RPMI8226 (cell line): ENCODE measurements around the gene PTOV1.

Experiments used
- DNase-seq: peaks from one replicate; pipeline ENCODE4 v3.0.0-alpha.2; 2015

Gene PTOV1

GRCh38 chr19:49861107-49861506 is 10.1 kb downstream of the PTOV1 start:
- DNase-seq: no peak

GRCh38 chr19:49861541-49862378 is 10.8 kb downstream of the PTOV1 start:
- no peak for DNase-seq

DNA sequence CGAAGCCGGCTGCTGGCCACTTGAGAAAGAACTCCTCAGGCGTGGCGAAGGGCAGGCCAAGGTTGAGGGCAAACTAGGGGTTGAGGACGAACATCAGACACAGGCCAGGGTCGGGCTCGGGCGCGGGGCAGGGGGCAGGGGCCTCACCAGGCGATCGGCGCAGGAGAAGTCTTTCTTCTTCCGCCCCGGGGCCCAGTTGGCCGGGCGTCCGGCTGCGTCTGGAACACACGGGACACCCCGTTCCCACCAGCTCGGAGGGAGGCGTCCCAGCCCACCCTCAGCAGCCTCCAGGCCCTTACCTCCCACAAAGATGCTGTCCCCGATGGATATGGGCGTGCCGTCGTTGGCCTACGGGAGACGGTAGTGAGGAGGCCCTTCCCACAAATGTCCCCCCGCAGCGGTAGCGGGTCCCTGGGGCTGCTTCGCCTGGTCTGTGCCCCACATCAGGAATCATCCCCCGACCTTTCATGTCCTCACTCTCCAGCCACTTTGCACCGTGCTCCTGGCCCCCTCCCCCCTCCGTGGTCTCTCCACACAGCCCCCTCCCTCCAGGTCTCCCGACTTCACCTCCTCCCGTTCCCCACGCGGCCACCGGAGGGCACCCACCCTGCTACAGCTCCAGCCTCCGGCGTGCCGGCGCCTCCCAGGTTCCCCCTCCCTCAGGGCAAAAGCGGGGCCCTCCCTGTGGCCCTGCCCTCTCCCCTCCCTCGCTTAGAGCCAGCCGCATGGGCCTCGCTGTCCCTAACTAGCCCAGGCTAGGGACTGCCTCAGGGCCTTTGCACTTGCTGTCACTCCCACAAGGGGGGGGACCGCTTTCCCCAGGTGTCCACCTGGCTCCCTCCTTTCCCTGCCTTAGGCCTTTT is 11.7 kb downstream of the PTOV1 start:
- no peak for DNase-seq

DNA sequence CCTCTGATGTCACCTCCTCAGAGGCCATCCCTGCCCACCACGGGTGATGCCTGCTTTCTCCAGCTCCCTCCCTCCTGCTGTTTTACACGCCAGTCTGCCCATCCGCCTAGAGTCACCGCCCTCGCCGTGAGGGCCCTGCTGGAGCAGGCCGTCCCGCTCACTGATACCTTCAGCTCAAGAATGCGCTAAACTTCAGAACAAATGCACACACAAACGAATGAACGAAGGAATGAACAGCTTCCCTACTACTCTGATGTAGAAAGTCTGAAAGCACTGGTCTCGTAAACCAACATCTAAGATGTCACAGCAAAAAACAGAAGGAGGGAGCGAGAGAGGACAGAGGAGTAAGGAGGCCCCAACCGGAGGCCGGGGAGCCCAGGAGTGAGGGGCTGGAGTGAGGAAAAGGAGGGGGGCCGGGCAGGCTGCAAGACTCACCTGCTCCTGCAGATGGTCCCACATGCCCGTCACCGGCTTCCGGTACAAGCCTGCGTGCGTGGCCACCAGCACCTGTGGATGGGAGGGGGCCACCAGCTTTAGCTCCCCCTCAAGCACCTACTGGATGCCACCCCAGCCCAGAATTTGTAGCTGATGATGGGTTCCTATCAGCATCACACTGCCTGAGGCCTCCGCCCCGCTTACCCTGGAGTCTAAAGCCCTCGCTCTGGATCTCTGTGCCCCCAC is 12.4 kb downstream of the PTOV1 start:
- DNase-seq: no peak

- DNase-seq: no peak
Measured at GRCh38 chr19:49863935-49864320, 13.0 kb downstream of the PTOV1 start.

DNA sequence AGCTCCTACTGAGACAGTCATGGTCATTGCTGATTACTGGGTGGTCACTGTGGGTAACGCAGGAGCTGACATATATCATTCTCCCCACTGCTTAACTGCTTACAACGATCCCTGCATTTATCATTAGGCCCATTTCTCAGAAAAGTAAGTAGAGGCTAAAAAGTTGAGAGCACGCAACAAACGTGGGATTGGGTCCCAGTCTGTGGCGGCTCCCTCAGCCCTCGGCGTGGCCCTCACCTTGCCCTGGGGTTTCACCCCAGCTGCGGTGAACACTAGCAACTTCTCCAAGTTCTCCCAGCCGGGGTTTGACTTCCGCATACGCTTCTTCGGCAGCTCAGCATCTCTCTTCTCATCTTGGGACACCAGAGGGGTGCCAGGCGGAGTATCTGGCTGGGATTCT is 13.9 kb downstream of the PTOV1 start:
- no peak for DNase-seq

GRCh38 chr19:49866933-49867782 is 16.2 kb downstream of the PTOV1 start, which contains the start of gene PNKP:
PNKP (minus strand) TSS chr19:49867576; CDS start chr19:49867204, 372 bp downstream.
- peak; percentile 89 for DNase-seq

DNA sequence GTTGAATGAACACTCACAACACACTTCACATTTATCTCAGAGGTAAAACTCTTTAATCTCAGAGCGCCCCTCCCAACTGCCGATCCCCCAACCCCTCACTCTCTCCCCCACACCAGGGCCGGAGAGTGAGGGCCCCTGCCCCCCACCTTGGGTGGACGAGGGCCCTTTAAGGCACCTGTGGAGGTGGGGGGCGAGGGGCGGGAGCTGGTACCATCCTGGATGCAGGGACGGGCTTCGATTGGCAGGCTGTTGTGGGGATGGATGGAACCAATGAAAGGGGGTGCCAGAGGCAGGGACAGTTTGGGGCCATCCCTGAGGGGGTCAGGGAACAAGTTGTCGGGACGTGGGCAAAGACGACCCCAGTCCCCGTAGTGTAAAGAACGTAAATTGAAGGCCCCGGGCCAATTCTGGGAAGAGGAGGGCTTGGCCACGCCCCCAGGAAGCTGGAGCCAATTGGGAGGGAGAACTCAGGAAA is 18.1 kb downstream of the PTOV1 start:
- no peak for DNase-seq

GRCh38 chr19:49869484-49870308 is 18.7 kb downstream of the PTOV1 start:
- peak; percentile 98 for DNase-seq

DNA sequence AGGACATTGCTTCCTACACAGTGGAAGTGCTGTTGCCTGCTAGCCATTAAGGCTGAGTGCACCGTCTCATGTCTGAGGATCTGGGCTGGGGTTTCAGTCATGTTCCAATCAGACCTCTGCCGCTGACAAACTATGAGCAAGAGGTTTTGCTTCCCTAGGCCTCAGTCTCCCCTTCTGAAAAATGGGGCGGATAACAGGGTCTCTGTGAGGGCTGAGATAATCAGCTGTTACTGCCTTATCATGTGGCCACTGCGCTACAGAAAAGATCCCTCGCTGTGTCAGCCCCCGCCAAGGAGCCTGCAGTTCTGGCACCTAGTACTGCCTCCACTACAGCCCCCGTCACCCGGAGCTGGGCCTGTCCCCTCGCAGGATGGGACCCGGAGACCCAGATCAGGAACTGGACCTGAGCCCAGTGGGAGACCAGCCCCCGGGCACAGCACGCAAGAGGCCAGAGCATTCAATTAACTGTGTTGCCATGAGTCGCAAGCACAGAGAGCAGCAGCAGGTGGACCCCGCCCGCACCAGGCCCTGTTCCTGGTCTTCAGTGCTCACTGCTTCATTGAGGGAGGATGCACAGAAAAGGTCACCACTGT is 19.4 kb downstream of the PTOV1 start:
- no peak for DNase-seq

DNA sequence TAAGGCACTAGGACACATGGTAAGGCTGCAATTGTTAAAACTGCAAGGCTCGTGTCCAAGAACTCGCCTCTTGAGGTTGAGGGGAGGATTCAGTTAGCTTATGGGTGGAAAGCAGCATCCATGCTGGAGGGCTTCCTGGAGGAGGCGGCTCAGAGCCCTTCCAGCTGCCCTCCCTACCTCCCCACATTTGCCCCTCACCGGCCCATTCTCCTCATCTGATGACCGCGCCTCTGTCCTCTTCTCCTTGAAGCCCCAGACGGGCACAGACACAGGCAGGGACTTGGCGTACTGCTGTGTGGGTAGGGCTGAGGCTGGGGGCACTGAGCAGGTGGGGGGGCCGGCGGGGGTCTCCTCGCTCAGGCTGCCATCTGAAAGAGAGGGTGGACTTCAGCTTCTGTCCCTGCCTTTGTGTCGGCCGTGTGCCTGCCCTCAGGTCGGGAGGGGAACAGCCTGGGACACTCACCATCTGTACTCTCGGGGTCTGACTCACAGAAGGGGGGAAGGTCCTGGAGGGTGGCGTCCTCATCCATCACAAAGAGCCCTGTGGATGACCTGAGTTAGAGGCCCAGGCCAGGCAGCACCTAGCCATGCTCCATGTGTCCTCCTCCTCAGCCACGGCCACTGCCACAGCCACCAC is 20.5 kb downstream of the PTOV1 start:
- no peak for DNase-seq

GRCh38 chr19:49872245-49873128 is 21.5 kb downstream of the PTOV1 start:
- no peak for DNase-seq

GRCh38 chr19:49873129-49873521 is 22.2 kb downstream of the PTOV1 start:
- no peak for DNase-seq

DNA sequence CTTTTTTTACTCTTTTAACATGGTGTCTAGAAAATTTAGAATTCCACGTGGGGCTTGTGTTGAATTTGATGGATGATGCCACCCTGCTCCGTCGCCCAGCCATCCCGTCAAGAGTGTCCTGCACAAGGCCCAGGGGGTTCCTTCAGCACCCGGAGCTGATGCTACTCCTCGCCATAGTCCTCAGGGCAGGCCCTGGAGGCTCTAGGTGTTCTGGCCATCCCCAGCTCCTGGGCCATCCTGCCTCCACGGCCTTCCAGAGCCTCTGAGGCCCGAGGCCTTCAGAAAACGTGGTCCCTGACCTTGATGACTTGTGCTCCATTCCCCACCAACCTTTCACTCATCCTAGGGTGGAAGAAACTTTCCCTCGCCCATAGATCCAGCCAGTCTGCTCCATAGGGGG is 22.9 kb downstream of the PTOV1 start:
- no peak for DNase-seq

- no peak for DNase-seq
Measured at GRCh38 chr19:49874503-49875157, 23.7 kb downstream of the PTOV1 start.

DNA sequence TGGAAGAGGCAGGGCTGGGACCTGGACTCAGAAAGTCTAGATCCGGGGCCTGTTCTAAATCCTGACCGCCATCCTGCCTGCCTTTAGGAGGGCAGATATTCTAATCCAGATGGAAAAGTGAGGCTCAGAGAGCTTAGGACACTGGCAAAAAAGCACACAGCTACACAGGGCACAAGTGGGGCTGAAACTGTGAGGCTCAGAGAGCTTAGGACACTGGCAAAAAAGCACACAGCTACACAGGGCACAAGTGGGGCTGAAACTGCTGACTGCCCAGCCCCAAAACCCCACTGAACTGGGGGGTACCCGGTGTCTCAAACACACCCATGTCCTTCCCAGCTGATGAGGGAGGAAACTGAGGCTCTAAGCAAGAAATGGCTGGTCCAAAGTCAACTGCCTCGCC is 24.2 kb downstream of the PTOV1 start:
- DNase-seq: no peak

DNA sequence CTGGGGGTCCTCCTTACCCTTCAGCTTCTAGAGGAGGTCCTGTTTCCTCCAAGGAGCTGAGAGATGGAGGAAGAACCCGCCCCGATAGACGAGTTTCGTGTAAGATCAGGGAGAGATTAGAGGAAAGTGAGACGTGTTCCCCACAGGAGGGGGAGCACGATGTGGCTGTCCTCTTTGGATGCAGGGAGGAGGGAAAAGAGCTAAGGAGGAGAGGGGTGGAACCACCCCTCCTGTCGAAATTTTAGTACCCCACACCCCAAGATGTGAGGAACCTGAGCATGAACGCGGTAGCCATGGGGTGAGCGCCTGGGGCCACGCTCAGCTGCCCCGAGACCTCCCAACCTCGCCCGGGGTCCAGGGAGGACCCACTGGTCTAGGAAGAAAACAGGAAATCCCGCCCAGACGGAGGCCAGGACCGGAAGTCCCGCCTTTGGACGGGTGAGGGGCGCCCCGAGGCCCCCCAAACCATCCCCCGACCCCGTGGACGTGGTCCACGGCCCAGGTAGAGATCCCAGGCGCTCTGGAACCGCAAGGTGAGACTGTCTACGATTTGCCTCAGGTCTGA is 25.0 kb downstream of the PTOV1 start:
- DNase-seq: peak; percentile 52

- DNase-seq: peak; percentile 98
Measured at GRCh38 chr19:49876422-49877019, 25.6 kb downstream of the PTOV1 start.
